DMS153 treated with DMSO at 0.1 percent for 48 hours (cell line): ENCODE data around the gene FGD5.
A peak's percentile ranks its signal among the peaks of the same experiment; 100 is the strongest.

Experiments used
- DNase-seq: peaks from one replicate; lab custom pipeline; 2025; ENCODE audit not compliant: unreplicated experiment; lab: John Stamatoyannopoulos, UW

The FGD5 gene

DNA sequence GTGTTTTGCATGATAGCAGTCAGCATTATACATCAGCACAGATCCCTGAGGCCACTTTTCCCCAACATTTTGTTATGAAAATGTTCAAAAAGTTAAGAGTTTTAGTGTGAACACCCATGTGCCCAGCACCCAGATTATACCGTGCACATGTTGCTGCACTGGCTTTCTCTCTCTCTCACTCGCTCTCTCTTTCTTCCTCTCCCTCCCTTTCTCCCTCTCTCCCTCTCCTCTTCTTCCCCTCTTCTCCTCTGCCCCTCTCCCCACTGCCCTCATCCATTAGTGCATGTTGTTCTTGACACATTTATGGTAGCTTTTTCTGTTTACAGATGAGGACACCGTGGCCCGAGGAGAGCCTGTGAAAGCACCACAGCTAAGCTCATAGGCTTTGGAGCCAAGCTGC, 7.3 kb downstream of the FGD5 start:
- no peak for DNase-seq

- no peak for DNase-seq
These were observed 9.0 kb downstream of the FGD5 start for GRCh38 chr3:14827776-14828175.

- no peak for DNase-seq
These were observed 11.0 kb downstream of the FGD5 start for GRCh38 chr3:14829811-14830210.

- DNase-seq: no peak
These were observed 13.2 kb downstream of the FGD5 start for GRCh38 chr3:14831916-14832450.

- no peak for DNase-seq
These were observed 14.4 kb downstream of the FGD5 start for GRCh38 chr3:14832975-14833722.

DNA sequence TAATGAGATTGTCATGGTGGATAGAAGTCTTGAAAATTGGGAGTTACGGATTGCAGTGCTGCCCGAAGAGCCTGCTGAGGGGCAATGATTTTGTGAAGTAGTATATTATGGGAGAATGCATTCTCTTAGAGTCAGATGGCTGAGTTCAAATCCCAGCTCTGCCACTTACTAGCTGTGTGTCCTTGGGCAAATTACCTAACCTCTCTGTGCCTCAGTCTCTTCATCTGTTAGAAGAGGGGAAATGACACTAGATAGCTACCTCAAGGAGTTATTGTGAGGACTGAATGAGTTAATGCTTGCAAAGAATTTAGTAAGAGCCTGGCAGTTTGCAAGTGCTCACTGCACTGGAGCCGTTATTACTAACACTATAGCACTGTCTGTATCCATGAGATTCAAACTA, 15.4 kb downstream of the FGD5 start:
- DNase-seq: no peak

GRCh38 chr3:14834807-14835466, 16.2 kb downstream of the FGD5 start:
- no peak for DNase-seq

GRCh38 chr3:14836049-14836468, 17.3 kb downstream of the FGD5 start:
- no peak for DNase-seq

DNA sequence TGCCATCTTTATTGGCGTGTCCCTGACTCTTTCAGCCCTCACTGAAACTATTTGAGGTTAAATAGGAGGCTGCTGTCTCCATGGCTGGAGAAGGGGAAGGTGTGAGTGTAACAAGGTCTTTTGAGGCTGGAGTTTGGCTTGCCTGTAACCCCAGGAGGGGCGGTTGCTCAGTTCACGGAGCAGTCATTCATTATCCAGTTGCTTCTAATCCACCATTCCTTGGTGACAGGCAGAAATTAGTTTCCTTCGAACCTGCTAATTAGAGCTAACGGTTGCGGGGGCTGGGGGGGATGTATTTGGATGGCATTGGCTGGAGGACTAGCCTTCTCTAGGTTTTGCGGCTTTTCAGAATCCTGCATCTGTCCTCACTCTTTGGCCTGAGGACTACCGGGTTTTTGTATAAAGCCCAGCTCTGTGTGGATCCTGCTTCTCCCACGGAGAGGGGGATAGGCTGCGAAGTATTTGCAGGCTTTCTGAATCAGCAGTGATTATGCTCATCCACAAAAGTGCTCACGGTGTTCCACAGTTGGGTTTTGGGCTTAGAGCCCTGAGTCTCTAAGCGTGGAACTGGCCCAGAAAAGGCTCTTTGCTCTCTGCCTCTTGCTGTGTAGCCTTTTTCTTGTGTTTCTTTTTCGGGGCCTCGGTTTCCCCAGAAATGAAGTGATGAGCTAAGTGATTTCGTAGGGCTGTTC, 18.6 kb downstream of the FGD5 start:
- DNase-seq: no peak

- DNase-seq: no peak
These were observed 19.1 kb downstream of the FGD5 start for GRCh38 chr3:14837878-14838258.

DNA sequence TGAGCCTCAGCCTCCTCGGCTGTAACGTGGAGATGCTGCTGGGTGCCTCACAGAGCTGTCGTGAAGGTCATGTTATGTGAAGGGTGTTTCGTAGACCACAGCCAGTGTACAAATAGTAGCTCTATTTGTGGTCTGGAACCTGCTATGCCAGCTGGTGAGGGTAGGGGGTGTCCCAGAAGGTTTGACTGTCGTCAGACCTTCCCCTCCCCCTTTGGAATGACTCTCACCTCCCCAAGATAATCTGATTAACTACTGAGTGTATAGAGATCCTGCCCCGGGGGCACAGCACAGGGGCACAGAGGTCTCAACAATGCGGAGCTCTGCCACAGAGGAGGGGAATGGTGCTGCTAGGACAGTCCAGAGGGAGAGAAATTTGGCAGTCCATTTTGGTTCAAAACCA, 20.5 kb downstream of the FGD5 start:
- DNase-seq: no peak

DNA sequence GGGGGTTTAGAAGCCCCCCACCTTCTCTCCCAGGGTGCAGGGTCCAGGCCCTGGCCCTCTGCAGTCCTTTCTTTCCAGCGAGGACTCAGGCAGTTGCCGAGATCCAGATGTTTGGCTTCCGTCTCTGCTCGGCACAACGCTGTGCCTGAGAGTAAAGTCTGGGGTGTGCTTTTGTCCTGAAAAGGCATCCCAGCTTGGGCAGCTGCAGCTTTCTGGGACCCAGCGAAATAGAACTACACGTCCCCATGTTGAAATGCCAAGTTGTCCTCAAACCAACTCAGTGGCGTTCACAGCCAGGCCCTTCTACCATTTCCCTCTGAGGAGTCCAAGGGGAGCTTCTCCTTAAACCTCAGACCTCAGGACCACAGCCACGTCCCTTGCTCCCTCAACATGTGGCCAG, 23.1 kb downstream of the FGD5 start:
- no peak for DNase-seq

GRCh38 chr3:14842277-14842676, 23.5 kb downstream of the FGD5 start:
- no peak for DNase-seq

- no peak for DNase-seq
These were observed 24.6 kb downstream of the FGD5 start for GRCh38 chr3:14843321-14843720.

DNA sequence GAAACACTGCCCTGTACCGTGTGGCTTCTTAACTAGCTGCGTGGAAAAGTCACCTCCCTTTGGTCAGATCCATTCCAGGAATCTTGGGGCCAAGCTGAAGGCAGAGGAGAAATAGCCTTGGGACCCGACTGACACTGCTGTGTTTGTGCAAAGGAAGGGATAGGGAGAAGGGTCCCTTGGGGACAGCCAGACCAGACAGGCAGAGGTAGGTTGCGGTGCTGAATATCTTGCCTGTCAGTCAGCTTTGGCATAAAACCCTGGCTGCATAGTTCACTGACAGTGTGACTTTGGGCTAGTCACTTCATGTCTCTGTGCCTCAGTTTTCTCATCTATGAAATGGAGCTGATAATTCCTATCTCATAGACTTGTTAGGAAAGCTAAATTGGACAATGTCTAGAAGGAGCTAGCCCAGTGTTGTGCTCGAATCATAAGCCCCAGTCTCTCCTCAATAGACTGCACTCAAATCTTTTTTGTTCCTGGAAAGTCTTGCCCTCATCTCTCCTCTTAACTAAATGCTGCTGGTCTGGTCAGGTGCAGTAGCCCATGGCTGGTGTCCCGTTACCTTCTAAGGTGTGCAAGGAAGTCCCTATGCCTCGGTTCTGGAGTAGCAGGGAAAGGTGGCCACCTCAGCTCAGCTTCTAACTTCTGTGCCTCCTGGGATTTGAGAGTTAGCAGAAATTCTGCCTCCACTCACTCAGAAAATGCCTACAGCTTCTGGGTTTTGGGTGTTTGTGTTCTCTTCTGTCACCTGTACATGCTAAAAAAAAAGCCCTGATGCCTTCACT, 25.8 kb downstream of the FGD5 start:
- DNase-seq: no peak

DNA sequence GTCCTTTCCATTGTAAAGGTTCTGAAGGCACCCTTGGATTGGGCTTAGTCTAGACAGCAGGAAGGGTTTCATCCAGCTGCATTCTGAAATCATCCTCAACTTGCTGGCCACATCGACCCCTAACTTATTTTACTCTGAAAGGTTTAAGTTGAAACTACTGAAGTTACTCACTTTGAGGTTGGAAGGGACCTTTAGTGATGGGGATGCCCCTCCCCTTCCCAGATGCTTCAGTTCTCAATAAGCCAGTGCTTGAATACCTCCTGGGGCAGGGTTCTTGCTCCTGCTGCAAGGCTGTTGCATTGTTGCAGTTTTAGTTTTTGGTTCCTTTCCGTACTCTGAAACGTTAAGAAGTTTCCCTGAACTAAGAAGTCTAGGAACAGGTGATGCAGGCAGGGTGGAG, 26.4 kb downstream of the FGD5 start:
- DNase-seq: no peak

DNA sequence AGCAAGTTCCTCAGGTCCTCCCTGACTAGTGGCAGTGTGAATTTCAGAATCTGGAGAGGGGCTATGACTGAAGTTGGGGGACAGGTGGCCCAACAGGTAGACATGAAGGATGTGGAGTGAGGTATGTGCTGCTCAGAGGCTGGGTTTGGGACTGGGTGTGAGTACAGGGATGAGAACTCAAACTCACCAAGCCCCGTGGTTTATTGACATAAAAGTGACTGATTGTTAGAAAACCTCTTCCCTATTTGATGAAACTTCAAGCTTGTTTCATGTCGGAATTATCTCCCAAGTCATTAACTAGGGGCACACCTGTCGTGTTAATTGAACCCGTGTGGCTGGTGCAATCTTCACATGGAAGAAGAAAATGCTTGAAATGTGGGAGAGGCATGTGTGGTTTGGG, 27.1 kb downstream of the FGD5 start:
- DNase-seq: no peak

DNA sequence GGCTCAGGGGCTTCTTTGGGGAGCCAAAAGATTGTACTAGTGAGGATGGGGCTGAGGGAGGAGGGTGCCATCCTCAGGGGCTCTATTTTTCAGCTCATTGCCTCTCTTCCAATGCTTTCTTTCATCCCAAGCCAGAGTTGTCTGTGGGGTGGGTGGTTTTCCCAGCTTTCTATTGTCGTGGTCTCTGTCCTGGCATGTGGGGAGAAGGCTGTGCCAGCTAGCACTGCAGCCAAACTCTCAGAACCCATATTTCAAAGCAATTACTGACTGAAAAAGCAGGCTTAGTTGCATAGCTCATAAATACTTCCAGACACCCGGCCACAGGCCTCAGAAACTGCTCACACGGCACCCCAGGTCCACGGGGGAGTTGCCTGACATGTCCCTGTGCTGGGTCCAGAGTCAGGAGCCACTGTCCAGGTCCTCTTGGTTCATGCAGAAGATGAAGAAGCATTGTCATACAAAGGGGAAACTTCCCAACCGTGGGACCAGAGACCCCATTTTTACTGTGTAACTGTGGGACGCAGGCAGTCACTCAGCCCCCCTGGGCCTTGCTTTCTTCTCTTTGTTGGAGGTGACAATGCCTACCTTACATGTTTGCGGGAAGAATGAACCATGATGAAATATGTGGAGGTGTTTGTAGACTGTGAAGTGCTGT, 27.6 kb downstream of the FGD5 start:
- DNase-seq: no peak

GRCh38 chr3:14847613-14848541, 29.1 kb downstream of the FGD5 start:
- DNase-seq: peak; percentile 2

DNA sequence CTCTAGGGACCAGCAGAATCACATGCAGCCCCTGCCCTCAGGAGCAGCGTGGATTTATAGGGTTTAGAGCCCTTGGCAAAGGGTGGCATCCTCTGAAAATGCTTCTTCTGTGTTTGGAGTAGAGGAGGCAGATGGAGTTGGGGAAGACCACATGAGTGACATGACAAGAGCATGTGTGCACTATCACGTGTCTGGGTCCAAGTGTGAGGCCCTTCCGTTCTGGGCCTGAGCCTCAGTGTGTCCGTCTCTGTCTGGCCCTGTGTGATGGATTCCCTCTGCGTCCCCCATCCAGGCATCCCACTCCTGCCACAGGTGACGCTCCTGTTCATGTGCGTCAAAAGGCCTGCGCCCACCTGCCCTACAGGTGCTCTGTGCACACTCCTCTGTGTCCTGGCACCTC, 30.1 kb downstream of the FGD5 start:
- DNase-seq: no peak
